OCI-LY7 (cell line): Measurements from ENCODE around the gene MAP7D1. TPM values are rescaled to one million over a fixed set of nuclear protein-coding genes. Genes with fewer than 3 reads are reported as not detected.
"Not testable (repeated sequence)": the region's sequence is repeated elsewhere in the genome, so short reads cannot be mapped to it uniquely, and the experiment has no call there.

ENCODE experiments used
- BruUV-seq: library from RNA; stranded (reverse); fragments of 400-500 nt; replicated peaks from 2 replicates; lab custom pipeline; 2021; lab: Mats Ljungman, UMichigan
- CTCF ChIA-PET: fragments of 300-600 bp; sonication (Branson Sonifier 250); formaldehyde crosslinking; loops from one replicate; lab custom pipeline; 2022; ENCODE audit warnings: antibody characterized with exemption; ENCODE audit not compliant: unreplicated experiment; lab: Charles Lee
- POLR2A ChIA-PET: fragments of 300-600 bp; sonication (Branson Sonifier 250); formaldehyde crosslinking; loops from one replicate; lab custom pipeline; 2022; ENCODE audit warnings: antibody characterized with exemption; lab: Charles Lee
- DNase-seq: peaks from one replicate; pipeline ENCODE4 v3.0.0-alpha.2; 2015; ENCODE audit warnings: low spot score
- H2AFZ ChIP-seq: fragments of 200-600 bp; sonication (generic), shearing (Covaris generic); 2 replicates; pipeline ENCODE4 v1.6.1; 2014; ENCODE audit warnings: mild to moderate bottlenecking, antibody characterized with exemption, low read length, moderate library complexity
- H3K27ac ChIP-seq: fragments of 200-600 bp; sonication (generic); 2 replicates; pipeline ENCODE4 v1.5.1; 2014; ENCODE audit warnings: mixed run types, low read depth, mild to moderate bottlenecking, moderate library complexity, low read length, inconsistent platforms; ENCODE audit not compliant: poor library complexity, severe bottlenecking
- H3K36me3 ChIP-seq: fragments of 200-600 bp; sonication (generic); 2 replicates; pipeline ENCODE4 v1.6.1; 2014; ENCODE audit warnings: mild to moderate bottlenecking, antibody characterized with exemption, low read length, moderate library complexity, mixed read lengths; ENCODE audit not compliant: insufficient read depth
- H3K4me1 ChIP-seq: fragments of 200-600 bp; sonication (generic); 2 replicates; pipeline ENCODE4 v1.5.1; 2014; ENCODE audit warnings: mild to moderate bottlenecking, low read length; ENCODE audit not compliant: insufficient read depth, poor library complexity, severe bottlenecking
- H3K4me2 ChIP-seq: fragments of 200-600 bp; sonication (generic); 2 replicates; pipeline ENCODE4 v1.6.1; 2014; ENCODE audit warnings: mild to moderate bottlenecking, low read length
- H3K4me3 ChIP-seq: fragments of 200-600 bp; sonication (generic); 2 replicates; pipeline ENCODE4 v1.5.1; 2014; ENCODE audit warnings: mild to moderate bottlenecking, low read depth, low read length; ENCODE audit not compliant: poor library complexity, severe bottlenecking
- H3K79me2 ChIP-seq: fragments of 200-600 bp; sonication (generic); 2 replicates; pipeline ENCODE4 v1.6.1; 2016; ENCODE audit warnings: low read depth, mild to moderate bottlenecking, low read length, moderate library complexity, mixed read lengths; ENCODE audit not compliant: insufficient read depth
- H3K9me2 ChIP-seq: fragments of 200-600 bp; sonication (generic); 2 replicates; pipeline ENCODE4 v1.6.1; 2016; ENCODE audit warnings: mild to moderate bottlenecking, low read length, mixed read lengths; ENCODE audit not compliant: insufficient read depth
- H3K9me3 ChIP-seq: fragments of 200-600 bp; sonication (generic); 2 replicates; pipeline ENCODE4 v1.6.1; 2014; ENCODE audit warnings: mild to moderate bottlenecking, mixed run types, low read length, mixed read lengths
- H4K20me1 ChIP-seq: fragments of 200-600 bp; sonication (generic); 2 replicates; pipeline ENCODE4 v1.6.1; 2014; ENCODE audit warnings: mild to moderate bottlenecking, antibody characterized with exemption, low read length, moderate library complexity, mixed read lengths; ENCODE audit not compliant: insufficient read depth
- EZH2phosphoT487 ChIP-seq: fragments of 200-600 bp; sonication (generic); IDR thresholded peaks from 2 replicates; pipeline ENCODE4 v1.6.1; 2018; ENCODE audit warnings: low read depth, borderline replicate concordance, mild to moderate bottlenecking, mixed run types, antibody characterized with exemption, low read length, moderate library complexity, mixed read lengths
- intact Hi-C: fragments of 100-400 bp; cut with micrococcal nuclease; formaldehyde crosslinking; loops from one replicate; pipeline ENCODE4 v1.10.0; 2022; ENCODE audit not compliant: unreplicated experiment
- total RNA-seq, 2 experiments: library from RNA; depleted of rRNA in 1 of 2; stranded (reverse); fragments of >200 nt in 1 of 2; shearing (Covaris generic) in 1 of 2; gene quantifications; 2 replicates each; pipeline ENCODE4 v1.2.3, GENCODE V29; 2014 to 2022
- TF ChIP-seq, protein P1 (sequence below): fragments of 200-600 bp; sonication (generic); conservative IDR thresholded peaks from 2 replicates; pipeline ENCODE4 v1.5.1; 2014; ENCODE audit warnings: mild to moderate bottlenecking, antibody characterized with exemption, low read length, moderate library complexity, mixed read lengths

Gene MAP7D1
- total RNA-seq, 2 experiments from 2014 or later: 61.2 to 101 TPM

DNA sequence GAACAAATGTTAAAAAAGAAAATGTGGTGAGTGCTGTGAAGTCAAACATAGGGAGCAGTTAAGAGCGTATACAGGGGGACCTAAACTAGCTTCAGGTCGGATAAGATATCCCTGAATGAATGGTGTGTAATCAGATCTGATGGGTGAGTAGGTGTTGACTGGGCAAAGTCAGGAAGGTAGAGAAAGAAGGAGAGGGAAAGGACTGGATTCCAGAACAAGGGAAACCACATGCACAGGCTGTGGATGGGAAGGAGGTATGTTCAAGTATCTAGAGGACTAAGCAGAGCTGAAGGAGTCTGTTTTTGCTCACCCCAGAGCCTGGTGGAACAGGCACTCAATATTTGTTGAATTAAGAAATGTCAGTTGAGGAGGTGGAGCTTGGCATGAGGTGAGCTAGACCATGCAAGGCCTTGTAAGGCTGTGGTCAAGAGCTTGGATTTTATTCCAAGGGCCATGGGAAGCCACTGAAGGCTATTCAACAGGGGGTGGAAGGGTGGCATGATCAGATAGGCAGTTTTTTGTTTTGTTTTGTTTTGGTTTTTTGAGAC, 27.4 kb downstream of the MAP7D1 start:
- no peak overlapping the region for H3K27ac ChIP-seq

DNA sequence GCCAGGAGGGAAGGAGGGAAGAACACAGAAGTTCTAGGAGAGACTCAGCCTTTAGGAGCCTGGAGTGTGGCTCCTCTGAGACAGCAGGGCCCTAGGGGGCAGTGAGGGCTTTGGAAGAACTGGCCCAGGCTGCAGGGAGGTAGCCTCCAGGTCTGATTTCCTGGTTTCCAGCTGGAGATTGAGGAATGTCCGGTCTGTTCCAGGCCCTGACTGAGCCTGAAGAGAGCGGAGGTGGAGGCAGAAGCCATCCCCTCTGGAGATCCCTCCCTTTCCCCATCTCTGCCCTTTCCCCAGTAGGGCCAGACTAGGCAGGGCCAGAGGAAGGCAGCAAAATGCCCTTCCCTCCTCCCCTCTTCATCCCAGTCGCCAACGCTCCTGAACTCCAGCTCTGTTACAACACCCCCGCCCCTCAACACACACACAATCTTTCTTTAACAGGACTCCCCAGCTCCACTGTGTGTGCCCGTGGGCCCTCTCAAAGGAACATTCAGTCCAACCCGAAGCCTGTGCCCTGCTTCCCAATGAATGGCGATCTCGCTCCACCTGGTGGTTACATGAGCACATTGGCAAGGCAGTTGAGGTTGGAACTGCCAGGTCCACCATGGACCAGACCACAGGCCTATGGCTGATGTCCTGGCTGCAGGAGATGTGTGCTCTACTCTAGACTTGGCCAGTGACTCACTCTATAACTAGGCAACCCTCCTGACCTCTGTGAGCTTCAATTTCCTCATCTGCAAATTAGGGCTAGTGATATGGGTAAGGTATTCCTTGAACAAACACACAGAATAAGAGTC, 32.0 kb downstream of the MAP7D1 start:
- H3K4me2 ChIP-seq: no peak overlapping the region
- H3K4me1 ChIP-seq: peaks cover 5% of the 10 kb centered on the region
- no peaks in the 10 kb centered on the region for H3K9me2 ChIP-seq
- H3K4me3 ChIP-seq: no peak overlapping the region
- ChIA-PET CTCF (interaction anchor here (0.8 to 2.0 kb wide), 7 partner anchors 27 to 98 kb away, joined by 3 to 16 read pairs (median 5); partner anchors contain the start of gene TRAPPC3), POLR2A (interaction anchor here (1.2 to 1.4 kb wide), 5 partner anchors 24 to 38 kb away, joined by 3 to 7 read pairs (median 5); partner anchors contain the start of gene TRAPPC3)
- intact Hi-C loops: loop anchor here (1.0 kb wide), 3 partner anchors 39 to 97 kb away; partner anchors contain the start of gene TRAPPC3
- peak overlapping the region; percentile 75; the same call in 1 of the 2 replicates for H2AFZ ChIP-seq
- no peaks in the 10 kb centered on the region for H4K20me1 ChIP-seq
- DNase-seq: peak; percentile 89
- no peaks in the 10 kb centered on the region for H3K9me3 ChIP-seq
- H3K79me2 ChIP-seq: no peaks in the 10 kb centered on the region
- no peaks in the 10 kb centered on the region for H3K36me3 ChIP-seq
- no TSS peak for BruUV-seq
- no peak for TF ChIP-seq EZH2phosphoT487
- TF ChIP-seq, protein P1, sequence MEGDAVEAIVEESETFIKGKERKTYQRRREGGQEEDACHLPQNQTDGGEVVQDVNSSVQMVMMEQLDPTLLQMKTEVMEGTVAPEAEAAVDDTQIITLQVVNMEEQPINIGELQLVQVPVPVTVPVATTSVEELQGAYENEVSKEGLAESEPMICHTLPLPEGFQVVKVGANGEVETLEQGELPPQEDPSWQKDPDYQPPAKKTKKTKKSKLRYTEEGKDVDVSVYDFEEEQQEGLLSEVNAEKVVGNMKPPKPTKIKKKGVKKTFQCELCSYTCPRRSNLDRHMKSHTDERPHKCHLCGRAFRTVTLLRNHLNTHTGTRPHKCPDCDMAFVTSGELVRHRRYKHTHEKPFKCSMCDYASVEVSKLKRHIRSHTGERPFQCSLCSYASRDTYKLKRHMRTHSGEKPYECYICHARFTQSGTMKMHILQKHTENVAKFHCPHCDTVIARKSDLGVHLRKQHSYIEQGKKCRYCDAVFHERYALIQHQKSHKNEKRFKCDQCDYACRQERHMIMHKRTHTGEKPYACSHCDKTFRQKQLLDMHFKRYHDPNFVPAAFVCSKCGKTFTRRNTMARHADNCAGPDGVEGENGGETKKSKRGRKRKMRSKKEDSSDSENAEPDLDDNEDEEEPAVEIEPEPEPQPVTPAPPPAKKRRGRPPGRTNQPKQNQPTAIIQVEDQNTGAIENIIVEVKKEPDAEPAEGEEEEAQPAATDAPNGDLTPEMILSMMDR: peak; percentile 96
- H3K27ac ChIP-seq: no peak overlapping the region

More for the DNA sequence above, 27.4 kb downstream of the MAP7D1 start:
- intact Hi-C loops: no loop called here
- Histone ChIP-seq H3K4me2 (no peak overlapping the region), H4K20me1 (no peaks in the 10 kb centered on the region), H3K4me1 (peaks cover 5% of the 10 kb centered on the region), H3K9me3 (no peaks in the 10 kb centered on the region), H3K4me3 (no peak overlapping the region), H3K36me3 (peaks cover 36% of the 10 kb centered on the region), H3K79me2 (no peaks in the 10 kb centered on the region), H2AFZ (no peak overlapping the region), H3K9me2 (no peaks in the 10 kb centered on the region)
- BruUV-seq: no TSS peak
- DNase-seq: no peak
- ChIA-PET CTCF (no interaction called here), POLR2A (interaction anchor here (0.6 to 1.8 kb wide), 3 partner anchors 11 to 533 kb away, joined by 3 to 6 read pairs (median 5); no protein-coding TSS in a partner anchor)
- TF ChIP-seq EZH2phosphoT487: no peak
- TF ChIP-seq, protein P1: no peak

DNA sequence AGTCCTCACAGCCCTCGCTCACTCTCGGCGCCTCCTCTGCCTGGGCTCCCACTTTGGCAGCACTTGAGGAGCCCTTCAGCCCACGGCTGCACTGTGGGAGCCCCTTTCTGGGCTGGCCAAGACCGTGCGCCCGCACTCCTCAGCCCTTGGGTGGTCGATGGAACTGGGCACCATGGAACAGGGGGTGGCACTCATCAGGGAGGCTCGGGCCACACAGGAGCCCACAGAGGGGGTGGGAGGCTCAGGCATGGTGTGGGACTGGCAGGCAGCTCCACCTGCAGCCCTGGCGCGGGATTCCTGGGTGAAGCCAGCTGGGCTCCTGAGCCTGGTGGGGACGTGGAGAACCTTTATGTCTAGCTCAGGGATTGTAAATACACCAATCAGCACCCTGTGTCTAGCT, 40.8 kb downstream of the MAP7D1 start:
- H3K27ac ChIP-seq, intact Hi-C loops, H3K9me3 ChIP-seq, H3K79me2 ChIP-seq, H3K4me3 ChIP-seq, H4K20me1 ChIP-seq, DNase-seq, POLR2A ChIA-PET, H3K36me3 ChIP-seq, CTCF ChIA-PET, H3K4me2 ChIP-seq, BruUV-seq, H3K9me2 ChIP-seq, H2AFZ ChIP-seq: not testable (repeated sequence)
- H3K4me1 ChIP-seq: peaks cover 12% of the 10 kb centered on the region
